ENCODE measurements around the gene HSD11B2. TPM values are rescaled to one million over a fixed set of nuclear protein-coding genes. Genes with fewer than 3 reads are reported as not detected.

Gene HSD11B2
- total RNA-seq, 1 donor from 2014 or later: 4.7 TPM

DNA sequence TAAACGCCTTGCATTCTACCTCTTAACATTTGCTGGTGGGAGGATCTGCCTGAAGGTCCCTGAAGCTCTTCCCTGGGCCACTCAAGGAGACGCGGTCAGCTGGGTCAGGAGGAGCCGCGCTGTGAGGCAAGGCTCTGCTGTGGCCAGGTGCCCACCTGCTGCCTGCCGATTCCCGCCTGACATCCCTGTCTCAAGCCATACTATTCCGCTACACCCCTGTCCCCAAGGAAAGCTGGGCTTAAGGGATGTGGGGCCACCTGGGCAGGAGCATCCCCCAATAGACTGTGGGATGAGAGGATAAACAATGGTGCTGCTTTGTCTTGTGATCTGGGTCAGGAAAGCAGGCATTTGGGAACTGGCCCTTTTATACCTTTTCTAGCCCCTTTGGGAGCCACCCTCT, 42.7 kb upstream of the HSD11B2 start:
- Mint-ChIP-seq H3K27ac (ENCODE audit: unreplicated experiment) (no peak overlapping the region), H3K9me3 (no peaks in the 10 kb centered on the region), H3K4me1 (peaks cover 14% of the 10 kb centered on the region), H3K27me3 (ENCODE audit: low read depth) (peaks cover 23% of the 10 kb centered on the region), H3K36me3 (ENCODE audit: low read depth) (no peaks in the 10 kb centered on the region), H3K4me3 (no peak overlapping the region)
- no peak for DNase-seq (ENCODE audit: low read depth, low spot score)
- TF ChIP-seq, protein P1, sequence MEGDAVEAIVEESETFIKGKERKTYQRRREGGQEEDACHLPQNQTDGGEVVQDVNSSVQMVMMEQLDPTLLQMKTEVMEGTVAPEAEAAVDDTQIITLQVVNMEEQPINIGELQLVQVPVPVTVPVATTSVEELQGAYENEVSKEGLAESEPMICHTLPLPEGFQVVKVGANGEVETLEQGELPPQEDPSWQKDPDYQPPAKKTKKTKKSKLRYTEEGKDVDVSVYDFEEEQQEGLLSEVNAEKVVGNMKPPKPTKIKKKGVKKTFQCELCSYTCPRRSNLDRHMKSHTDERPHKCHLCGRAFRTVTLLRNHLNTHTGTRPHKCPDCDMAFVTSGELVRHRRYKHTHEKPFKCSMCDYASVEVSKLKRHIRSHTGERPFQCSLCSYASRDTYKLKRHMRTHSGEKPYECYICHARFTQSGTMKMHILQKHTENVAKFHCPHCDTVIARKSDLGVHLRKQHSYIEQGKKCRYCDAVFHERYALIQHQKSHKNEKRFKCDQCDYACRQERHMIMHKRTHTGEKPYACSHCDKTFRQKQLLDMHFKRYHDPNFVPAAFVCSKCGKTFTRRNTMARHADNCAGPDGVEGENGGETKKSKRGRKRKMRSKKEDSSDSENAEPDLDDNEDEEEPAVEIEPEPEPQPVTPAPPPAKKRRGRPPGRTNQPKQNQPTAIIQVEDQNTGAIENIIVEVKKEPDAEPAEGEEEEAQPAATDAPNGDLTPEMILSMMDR (conservative IDR thresholded peaks at IDR 0.05): no peak

GRCh38 chr16:67388591-67388990, 42.3 kb upstream of the HSD11B2 start:
- DNase-seq (ENCODE audit: low read depth, low spot score): no peak
- H3K36me3 Mint-ChIP-seq (ENCODE audit: low read depth): no peaks in the 10 kb centered on the region
- peaks cover 27% of the 10 kb centered on the region for H3K27me3 Mint-ChIP-seq (ENCODE audit: low read depth)
- TF ChIP-seq, protein P1 (conservative IDR thresholded peaks at IDR 0.05): no peak
- H3K27ac Mint-ChIP-seq (ENCODE audit: unreplicated experiment): no peak overlapping the region
- H3K9me3 Mint-ChIP-seq: no peaks in the 10 kb centered on the region
- peak overlapping the region; percentile 55 for H3K4me3 Mint-ChIP-seq
- H3K4me1 Mint-ChIP-seq: peaks cover 14% of the 10 kb centered on the region

GRCh38 chr16:67389911-67390815, 40.8 kb upstream of the HSD11B2 start:
- Mint-ChIP-seq H3K4me1 (peaks cover 18% of the 10 kb centered on the region), H3K36me3 (ENCODE audit: low read depth) (no peaks in the 10 kb centered on the region), H3K9me3 (no peaks in the 10 kb centered on the region), H3K27ac (ENCODE audit: unreplicated experiment) (peak overlapping the region; percentile 78), H3K27me3 (ENCODE audit: low read depth) (peaks cover 38% of the 10 kb centered on the region), H3K4me3 (peak overlapping the region; percentile 65)
- TF ChIP-seq, protein P1 (conservative IDR thresholded peaks at IDR 0.05): no peak
- DNase-seq (ENCODE audit: low read depth, low spot score): no peak

DNA sequence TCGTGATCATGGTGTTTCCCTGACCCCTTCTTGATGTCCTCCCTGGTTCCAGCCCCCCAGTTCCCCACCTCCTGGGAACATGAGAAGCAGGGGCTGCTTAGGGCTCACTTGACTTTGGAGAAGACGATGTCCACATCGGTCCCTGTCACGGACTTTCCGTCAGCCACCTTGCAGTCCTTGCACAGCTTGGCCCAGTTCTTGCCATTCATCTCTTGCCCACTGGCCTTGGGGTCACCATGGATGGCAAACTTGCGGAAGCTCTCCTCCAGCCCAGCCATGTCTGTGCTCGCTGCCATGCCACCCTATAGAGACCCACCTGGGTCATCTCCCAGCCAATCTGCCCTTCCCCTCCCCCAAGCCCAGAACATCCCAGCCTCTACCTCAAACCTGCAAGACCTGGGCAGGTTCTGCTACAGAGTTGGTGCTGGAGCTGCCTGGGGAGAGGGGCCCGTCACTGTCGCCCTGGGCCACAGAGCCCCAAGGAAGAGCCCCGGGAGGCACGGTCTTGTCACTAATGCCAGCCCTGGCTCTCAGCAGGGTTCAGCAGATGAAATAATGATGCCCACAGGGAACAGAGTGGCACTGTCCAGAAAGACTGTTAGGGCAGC, 40.0 kb upstream of the HSD11B2 start:
- Mint-ChIP-seq H3K9me3 (no peaks in the 10 kb centered on the region), H3K27me3 (ENCODE audit: low read depth) (peaks cover 43% of the 10 kb centered on the region), H3K4me3 (peak overlapping the region; percentile 59), H3K27ac (ENCODE audit: unreplicated experiment) (no peak overlapping the region), H3K36me3 (ENCODE audit: low read depth) (no peaks in the 10 kb centered on the region), H3K4me1 (peaks cover 25% of the 10 kb centered on the region)
- no peak for DNase-seq (ENCODE audit: low read depth, low spot score)
- TF ChIP-seq, protein P1 (conservative IDR thresholded peaks at IDR 0.05): no peak

DNA sequence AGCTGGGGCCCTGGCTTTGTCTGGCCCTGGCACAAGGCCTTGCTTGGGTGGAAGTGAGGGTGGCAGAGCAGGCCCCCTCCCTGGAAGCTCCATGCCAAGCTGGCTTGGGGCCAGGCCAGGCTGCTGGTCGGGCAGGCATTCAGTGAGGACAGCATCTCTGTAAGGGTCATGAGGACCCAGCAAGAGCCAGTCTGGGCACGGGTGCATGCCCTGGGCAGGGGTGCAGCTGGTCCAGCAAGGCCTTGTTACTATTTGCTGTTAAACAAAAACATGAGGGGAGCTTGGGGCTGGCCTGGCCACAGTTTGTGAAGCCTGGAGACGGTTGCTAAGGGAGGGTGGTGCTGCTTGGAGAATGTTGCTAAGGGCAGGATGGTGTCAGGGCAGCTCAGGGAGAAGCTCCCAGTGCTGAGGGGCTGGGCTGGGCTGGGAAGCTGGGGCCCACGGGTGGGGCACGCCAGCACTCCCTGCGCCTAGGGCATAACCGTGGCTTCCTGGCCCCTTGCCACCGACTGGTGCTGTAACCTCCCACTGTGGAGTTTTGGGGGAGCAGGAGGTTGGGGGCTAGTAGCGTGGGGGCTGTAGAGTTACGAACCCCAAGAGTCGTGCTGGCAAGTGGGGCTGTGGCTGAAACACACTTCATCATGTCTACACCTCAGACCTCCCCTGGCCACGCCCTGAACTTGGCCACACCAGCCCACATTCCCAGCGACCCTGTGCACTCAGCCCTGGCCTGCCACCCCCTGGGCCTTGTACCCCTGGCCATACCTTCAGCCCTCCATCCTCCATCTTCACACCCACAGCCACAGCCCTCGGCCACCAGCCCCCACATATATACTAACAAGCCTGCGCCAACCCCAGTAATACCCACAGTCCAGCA, 39.3 kb upstream of the HSD11B2 start:
- Mint-ChIP-seq H3K4me3 (peak overlapping the region; percentile 59), H3K9me3 (no peaks in the 10 kb centered on the region), H3K27ac (ENCODE audit: unreplicated experiment) (no peak overlapping the region), H3K4me1 (peaks cover 25% of the 10 kb centered on the region), H3K36me3 (ENCODE audit: low read depth) (no peaks in the 10 kb centered on the region), H3K27me3 (ENCODE audit: low read depth) (peaks cover 48% of the 10 kb centered on the region)
- DNase-seq (ENCODE audit: low read depth, low spot score): no peak
- TF ChIP-seq, protein P1 (conservative IDR thresholded peaks at IDR 0.05): no peak
